ENCODE results near the gene PDLIM1. TPM values are rescaled to one million over a fixed set of nuclear protein-coding genes. Genes with fewer than 3 reads are reported as not detected.

The PDLIM1 gene
- total and polyA plus RNA-seq, 10 of the 15 experiments (the other 5 are each of a cell fraction or from before 2014, with no cell fraction given): 95.7 to 714 (median 309) TPM

GRCh38 chr10:95260909-95261552 is 29.8 kb downstream of the PDLIM1 start (continued):
- TF ChIP-seq ZNF274 (IDR thresholded peaks at IDR 0.05; ENCODE audit: insufficient read depth, insufficient read length) (no peak), RB1 (IDR thresholded peaks at IDR 0.05; ENCODE audit: borderline replicate concordance) (no peak), CEBPZ (IDR thresholded peaks at IDR 0.05; ENCODE audit: low read depth, low read length) (no peak), CUX1 (IDR thresholded peaks at IDR 0.05; ENCODE audit: insufficient replicate concordance, low read depth, low read length) (no peak), RBBP5 (conservative IDR thresholded peaks at IDR 0.05) (no peak)

Measured in GM12878 (cell line).